SIG-M5 (cell line): ENCODE measurements around the gene UBE2E1.
"Not testable (repeated sequence)": the region's sequence is repeated elsewhere in the genome, so short reads cannot be mapped to it uniquely, and the experiment has no call there.

Experiments
- DNase-seq: peaks from one replicate; lab custom pipeline; 2025; lab: John Stamatoyannopoulos, UW

Gene UBE2E1

DNA sequence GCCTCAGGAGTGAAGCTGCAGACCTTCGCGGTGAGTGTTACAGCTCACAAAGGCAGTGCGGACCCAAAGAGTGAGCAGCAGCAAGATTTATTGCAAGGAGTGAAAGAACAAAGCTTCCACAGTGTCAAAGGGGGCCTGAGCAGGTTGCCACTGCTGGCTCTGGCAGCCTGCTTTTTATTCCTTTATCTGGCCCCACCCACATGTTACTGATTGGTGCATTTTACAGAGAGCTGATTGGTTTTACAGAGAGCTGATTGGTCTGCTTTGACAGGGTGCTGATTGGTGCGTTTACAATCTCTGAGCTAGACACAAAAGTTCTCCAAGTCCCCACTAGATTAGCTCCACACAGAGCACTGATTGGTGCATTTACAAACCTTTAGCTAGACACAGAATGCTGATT lies 76.2 kb downstream of the UBE2E1 start:
- not testable (repeated sequence) for DNase-seq

DNA sequence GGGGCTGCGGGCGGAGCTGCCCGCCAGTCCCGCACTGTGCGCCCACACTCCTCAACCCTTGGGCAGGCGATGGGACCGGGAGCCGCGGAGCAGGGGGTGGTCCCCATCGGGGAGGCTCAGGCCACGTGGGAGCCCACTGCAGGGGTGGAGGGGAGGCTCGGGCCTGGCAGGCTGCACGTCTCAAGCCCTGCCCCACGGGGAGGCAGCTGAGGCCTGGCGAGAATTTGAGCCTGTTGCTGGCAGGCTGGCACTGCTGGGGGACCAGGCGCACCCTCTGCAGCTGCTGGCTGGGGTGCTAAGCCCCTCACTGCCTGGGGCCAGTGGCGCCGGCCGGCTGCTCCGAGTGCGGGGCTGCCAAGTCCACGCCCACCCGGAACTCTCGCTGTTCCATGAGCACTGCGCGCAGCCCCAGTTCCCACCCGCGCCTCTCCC lies 76.7 kb downstream of the UBE2E1 start:
- DNase-seq = no peak

DNA sequence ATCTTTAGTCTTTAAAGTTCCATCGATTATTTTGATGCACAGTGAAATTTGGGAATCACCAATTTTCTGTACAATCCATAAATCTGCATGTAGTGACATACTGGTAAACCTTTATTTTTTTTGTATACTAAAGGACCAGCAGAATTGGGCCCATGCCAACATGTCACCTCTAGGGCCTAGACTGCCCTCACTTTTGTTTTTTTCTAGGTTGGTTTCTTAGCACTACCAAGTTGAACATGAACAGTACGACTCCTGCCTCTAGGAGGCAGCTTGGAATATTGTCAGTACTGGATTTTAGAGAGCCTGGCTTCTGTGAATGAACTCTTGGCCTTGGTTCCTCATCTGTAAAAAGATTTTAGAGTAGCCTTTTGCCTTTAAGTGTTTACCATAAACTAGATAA lies 78.7 kb downstream of the UBE2E1 start:
- no peak for DNase-seq

DNA sequence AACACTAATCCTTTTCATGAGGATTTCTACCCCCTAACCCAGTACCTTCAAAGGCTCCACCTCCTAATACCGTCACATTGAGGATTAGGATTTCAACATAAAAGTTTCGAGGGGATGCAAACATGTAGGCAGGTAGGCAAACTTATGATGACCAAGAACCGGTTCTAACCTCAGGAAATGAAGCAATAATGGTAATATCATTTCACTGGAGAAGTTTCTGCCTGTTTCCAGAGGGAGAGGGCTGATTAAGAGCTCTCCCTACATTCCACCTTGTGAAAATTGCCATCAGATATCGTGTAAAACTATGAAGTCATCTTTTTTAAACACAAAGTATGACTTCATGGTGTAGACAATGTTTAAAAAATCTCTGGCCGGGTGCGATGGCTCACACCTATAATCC lies 79.5 kb downstream of the UBE2E1 start:
- no peak for DNase-seq

DNA sequence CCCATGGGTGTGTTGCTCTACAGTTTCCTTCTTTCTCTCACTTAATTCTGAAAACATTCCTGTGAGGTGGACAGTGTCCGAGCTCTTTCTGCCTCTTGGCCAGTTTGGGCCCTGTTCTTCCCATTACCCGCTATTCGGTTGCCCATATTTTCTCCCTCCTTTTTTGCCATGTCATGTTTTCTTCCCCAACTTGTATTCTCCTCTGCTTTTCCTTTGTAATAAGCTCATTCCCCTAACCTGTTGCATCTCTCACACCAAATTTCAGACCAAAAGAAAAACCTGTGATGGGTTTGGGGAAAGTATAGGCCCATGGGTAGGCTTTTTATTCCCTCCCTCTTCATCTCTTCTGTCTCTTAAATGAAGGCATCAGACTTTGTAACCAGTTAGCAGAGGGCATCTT lies 80.6 kb downstream of the UBE2E1 start:
- no peak for DNase-seq

DNA sequence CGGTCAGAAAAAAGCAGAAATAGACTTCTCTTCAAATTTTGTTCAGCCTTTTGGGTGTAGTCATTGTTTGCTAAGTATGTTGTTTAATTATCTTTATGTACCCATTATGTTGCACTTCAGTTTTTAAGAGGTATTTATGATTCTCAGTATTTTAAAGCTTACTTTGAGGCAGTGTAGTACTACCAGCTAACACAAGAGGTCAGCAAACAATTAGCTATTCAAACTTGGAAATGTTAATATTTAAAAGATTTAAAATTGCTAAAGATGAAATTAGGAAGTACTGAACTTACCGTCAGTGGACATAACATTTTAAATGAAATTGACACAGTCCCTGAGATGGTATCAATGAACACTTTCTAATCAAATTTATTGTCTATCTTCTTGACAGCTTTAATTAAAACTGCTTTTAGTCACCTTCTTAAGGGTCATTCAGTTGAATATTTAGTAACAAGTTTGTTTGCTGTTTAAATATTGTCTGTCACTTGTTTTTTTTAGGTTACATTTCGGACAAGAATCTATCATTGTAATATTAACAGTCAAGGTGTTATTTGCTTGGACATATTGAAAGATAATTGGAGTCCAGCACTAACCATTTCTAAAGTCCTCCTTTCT lies 83.0 kb downstream of the UBE2E1 start:
- DNase-seq = no peak

DNA sequence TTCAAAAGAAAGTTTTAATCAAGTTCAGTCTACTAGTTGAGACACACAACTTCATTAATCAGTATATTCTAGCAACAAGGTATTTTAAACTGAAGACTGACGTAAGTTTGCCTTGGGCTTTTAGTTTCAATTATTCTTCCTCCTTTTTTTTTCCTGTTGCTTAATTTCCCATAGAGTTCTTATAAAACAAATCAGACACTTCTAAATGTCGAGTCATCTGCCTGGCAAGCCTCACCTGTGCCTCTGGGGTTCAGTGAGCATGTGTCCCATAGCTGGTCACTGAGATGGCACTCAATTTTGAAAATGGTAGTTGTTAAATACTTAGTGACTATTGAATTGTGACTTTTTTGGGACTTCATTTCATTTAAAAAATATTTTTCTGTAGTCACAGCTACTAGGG lies 83.6 kb downstream of the UBE2E1 start:
- DNase-seq = no peak

DNA sequence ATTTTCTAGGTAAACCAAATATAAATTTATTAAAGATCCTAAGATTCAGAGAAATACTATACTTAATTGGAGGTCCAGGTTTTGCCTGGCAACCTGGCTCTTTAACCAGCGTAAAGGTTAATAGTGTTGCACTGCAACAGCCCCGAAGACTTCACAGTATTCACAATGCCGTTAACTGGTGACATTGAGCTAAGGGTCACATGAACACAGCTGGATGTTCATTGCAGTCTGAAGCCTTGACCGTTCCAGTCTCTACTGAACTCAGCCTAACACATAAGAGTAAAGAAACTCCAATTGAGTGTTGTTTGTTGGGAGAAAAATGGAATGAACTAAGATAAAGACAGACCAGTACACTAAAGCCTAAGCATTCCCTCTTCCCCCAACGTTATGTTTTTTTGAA lies 84.2 kb downstream of the UBE2E1 start:
- DNase-seq = no peak

DNA sequence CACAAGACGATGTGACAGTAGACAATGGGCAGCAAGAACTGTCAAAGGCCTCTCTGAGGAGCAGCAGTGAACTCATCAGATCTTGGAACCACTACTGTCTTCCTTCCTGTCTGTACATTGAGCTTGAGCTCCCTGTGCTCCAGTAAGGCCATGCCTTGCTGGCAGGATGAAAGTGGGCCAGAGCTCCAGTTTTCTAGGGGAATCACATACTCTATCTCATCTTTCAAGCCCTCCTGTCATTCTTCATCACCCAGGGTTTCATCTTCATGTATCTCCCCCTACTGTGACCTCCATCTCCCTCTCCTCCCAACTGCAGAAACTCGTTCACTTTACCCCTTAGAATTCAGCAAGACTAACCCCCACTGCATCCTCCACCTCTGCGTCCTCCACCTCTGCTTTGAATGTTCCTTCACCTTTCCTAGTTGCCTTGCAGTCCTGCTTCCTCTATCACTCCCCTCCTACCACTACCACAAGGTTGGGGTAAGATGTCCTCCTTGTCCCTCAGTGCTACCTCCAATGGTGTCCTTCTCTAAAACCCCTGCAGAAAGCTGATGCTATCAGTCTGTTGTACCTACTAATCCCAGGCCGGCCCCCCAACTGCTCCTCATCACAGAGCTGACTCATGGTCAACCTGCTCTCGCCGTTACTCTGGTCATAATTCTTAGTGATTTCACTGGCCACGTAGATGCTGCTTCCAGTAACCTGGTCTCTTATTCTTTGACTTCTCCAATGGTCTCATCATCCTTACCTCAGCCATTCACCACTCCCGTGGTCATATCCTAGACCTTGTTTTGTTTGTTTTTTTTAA lies 88.7 kb downstream of the UBE2E1 start:
- no peak for DNase-seq

DNA sequence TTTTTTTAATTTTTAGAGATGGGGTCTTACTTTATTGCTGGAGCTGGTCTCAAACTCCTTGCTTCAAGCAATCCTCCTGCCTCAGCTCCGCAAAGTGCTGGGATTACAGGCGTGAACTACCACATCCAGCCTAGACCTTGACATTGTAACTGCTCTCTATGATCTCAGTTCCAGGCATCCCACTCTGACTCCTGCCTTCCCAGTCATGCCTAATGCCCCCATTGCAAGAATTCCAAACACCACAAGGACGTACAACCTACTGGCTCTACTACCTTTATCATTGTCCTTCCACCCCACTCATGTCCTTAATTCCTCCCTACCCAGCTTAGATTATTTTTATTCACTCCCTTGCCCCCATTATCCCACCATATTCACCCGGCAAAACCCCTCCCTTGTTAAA lies 89.4 kb downstream of the UBE2E1 start:
- no peak for DNase-seq

DNA sequence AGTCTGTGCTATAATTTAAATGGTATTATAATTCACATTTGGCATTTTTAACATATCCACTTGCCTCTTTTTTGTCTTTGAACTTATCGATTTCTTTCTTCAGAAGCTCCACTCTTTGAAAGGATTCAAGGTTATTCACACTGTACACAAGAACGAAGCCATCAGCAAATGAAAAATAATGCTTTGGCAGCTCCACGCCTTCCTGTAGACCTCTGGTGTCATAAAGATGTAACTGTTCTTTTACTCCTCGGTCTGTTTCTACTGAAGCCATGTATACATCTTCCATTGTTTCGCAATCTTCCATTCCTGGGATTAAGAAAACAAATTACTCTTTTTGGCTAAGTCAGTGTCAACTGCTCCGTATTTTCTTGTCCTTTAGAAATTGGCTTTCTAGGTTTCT lies 95.0 kb downstream of the UBE2E1 start:
- no peak for DNase-seq

DNA sequence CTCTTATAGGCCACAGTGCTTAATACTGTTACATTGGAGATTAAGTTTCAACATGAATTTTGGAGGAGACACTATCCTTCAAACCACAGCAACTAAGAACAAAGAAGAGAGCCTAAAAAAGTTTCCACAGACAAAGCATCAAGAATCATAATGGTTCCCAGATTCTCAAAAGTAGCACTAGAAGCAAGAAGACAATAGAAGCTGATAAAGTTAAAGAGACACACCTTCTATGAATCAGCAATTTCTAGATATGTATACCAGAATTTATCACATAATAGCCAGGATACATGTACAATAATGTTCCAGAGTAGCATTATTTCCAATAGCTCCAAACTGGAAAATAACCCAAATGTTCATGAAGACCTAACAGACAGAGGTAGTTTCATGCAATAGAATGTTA lies 98.8 kb downstream of the UBE2E1 start:
- no peak for DNase-seq

DNA sequence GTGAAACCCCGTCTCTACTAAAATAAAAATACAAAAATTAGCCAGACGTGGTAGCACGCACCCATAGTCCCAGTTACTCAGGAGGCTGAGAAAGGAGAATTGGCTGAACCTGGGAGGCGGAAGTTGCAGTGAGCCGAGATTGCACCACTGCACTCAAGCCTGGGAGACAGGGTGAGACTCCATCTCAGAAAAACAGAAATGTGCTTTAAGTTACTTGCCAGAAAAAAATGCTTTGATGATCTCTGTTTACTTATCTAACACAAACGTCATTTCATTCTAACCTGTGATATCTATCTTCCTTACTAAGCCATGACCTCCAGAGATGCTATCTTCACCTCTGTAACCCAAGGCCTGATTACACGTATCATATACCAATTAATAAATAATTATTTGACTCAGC lies 103.6 kb downstream of the UBE2E1 start:
- no peak for DNase-seq

DNA sequence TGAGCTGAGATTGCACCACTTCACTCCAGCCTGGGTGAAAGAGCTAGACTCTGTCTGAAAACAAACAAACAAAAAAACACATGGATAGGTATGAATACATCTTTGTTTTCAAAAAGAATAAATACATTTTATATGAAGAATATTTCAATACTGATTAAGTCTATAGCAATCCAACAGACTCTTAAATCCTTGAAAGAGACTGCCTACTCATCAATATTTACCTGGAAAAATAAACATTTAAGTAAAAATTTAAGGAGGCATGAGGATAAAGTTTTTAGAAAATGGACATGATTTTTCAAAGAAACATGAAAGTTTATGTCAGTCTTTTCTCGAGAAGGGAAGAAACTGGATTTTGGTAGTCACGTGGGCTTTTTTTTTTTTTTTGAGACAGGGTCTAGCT lies 105.6 kb downstream of the UBE2E1 start:
- DNase-seq = no peak

DNA sequence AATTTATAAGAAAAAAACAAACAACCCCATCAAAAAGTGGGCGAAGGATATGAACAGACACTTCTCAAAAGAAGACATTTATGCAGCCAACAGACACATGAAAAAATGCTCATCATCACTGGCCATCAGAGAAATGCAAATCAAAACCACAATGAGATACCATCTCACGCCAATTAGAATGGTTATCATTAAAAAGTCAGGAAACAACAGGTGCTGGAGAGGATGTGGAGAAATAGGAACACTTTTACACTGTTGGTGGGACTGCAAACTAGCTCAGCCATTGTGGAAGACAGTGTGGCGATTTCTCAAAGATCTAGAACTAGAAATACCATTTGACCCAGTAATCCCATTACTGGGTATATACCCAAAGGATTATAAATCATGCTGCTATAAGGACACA lies 106.6 kb downstream of the UBE2E1 start:
- not testable (repeated sequence) for DNase-seq

DNA sequence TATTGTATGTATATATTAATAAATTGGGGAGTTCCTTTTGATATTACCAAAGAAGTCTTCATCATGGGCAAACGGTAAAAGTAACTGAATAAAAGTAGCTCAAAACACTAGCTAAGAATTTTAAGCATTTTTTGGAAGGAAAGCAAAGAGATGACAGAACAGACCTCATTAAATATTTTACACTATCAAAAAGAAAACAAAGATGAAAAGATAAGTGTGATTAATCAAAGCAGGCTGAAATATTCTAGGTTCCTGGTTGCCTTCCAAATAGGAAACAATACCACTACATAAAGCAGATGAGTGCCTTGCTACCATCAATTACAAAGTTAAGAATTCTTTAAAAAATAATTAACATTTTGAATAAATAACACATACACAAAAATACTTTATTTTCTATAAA lies 107.4 kb downstream of the UBE2E1 start:
- DNase-seq = no peak

DNA sequence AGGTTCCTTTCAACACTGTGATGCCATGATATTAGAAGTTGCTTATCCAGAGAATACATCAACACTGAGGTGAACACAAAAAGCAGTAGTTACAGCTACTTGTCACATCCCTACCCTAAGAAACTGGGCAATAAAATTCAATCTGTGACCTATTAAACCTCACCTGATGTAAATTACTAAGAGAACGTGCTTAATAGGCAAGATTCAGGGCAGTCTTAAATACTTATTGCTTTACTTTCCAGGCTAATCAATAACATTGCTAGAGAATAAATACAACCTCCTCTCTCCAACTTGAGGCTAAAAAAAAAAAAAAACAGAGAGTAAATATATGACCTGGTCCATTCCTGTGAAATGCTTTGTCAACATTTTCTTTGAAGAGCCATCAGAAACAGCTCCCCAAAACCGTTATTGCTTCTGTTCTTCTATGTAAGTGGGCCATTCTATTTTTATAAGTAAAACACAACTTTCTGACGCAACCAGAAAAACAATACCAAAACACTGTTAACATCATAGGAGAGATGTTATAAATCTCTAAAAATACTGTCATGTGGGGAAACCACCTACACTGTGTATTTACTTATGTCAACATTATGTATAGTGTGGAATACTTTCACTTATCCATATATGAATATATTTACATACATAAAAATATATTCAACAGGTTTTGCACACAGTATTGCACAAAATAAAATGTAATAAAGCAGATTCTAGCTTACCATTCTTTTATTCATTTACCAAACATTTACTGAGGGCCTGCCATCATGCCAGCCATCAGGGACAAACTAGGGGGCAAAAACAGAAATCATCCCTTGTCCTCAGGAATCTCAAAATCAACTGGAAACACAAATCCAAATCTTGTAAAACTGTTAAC lies 108.4 kb downstream of the UBE2E1 start:
- DNase-seq = no peak

DNA sequence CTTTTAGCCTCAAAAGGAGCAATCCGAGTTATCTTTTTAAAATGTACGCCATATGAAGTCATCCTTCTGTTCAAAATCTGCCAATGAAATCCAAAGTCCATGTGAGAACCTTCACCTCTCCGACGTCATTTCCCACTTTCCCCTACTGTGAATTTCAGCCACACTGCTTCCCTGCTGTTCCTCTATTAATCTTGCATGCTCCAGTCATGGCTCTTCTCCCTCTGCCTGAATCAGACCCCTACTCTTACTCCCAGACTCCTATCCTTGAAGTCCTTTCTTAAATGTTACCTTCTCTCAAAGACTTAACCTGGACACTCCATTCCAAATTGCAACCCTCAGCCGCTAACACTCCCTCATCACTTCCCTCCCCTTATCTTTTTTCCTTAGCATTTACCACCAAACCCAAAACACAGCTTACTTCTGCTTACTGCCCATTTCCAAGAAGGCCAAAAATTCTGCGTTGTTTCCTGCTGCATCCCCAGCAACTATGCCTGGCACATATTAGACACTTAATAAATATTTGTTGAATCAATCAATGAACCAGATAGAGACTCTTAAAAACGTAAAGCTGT lies 109.9 kb downstream of the UBE2E1 start:
- no peak for DNase-seq

DNA sequence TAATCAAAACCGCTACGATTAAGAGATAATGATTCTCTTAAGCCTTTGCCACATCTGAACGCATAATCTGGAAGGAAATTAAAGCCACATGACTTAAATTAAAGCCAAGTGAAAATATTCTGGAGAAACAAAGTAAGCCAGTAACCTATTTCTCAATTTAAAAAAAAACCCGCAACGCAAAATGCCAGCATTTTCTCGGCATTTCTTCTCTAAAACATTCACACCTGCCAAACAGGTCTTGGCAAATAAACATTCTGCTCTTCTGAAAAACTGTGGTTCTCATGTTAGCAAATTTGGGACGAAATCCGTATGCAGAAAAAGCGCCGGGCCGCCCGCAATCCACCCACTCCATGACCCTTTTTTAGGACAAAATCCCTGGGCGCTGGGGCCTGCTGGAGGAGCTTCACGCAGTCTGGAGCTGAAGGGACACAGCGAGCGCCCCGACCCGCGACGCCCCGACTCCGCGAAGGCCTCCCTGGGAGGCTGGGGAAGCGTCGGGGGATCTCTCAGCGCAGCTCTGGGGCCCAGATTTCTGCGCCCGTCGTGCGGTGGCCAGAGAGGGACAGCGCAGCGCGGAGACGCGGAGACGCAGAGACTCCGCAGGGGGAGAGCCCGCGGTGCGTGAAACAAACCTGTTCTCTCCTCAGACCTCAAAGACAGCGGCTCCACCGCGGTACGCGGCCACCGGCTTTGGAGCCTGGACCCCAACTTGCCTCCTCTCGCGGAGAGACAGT lies 110.6 kb downstream of the UBE2E1 start:
- no peak for DNase-seq

DNA sequence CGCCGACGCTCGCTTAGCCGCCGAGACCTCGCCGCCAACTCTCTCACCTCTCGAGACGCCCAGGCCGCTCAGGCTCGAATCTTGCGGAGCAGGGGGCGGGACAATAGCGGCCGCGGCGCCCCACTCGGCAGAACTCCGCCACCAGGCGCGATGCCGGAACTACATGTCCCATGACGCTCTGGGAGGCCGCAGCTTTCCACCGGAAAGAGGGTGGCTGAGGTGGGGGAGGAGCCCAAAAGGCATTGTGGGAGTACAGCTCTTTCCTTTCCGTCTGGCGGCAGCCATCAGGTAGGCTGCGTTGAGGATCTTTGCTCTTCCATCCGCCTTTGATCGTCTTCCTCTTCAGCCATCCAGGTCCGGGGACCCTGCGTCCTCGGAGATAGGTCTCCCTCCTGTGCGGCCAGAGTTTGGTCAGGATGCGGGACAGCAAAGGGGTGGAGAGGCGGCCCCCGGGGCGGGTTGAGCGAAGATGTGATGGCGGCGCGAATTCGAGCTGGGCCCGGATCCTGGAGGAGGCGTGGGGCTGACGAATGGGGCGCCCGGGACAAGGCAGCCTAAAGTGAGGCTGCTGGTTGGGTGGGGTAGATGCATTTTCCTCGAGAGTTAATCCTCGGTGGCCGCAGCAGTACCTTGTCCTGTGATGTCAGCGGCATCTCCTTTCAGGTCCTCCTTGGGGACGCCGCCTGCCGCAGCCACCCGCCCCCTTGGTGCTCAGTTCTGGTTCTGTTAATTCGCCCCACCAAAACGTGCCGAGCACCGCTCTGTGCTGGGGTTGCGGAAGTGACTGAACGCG lies 111.3 kb downstream of the UBE2E1 start, which contains the start of the genes NKIRAS1 and RPL15:
Gene NKIRAS1, minus strand, starts transcription at position 105 of the 793 bp plus-strand sequence. CDS start 6,086 bp downstream, outside the sequence.
Gene RPL15, plus strand, starts transcription at position 247 of the 793 bp plus-strand sequence. CDS start 728 bp downstream, outside the sequence.
- peak; percentile 94 for DNase-seq
